Stomach (tissue), 9 donors: ENCODE data around the gene DCAF11. TPM values are rescaled to one million over a fixed set of nuclear protein-coding genes. Genes with fewer than 3 reads are reported as not detected.
A peak's percentile ranks its signal among the peaks of the same experiment; 100 is the strongest.

Experiments
- DNase-seq, 2 donors: peaks; one replicate each; pipeline versions ENCODE4 v3.0.0 to v3.0.0-alpha.2; 2013 to 2019
- H3K27ac ChIP-seq, 5 donors: fragments of 200-600 bp in 4 of 5; sonication (generic) in 4 of 5; one replicate each; pipeline ENCODE4 v1.5.1; 2013 to 2019; ENCODE audit warnings: mild to moderate bottlenecking in 1 of 5, moderate library complexity in 1 of 5
- H3K27me3 ChIP-seq, 3 donors: fragments of 200-600 bp; sonication (generic); one replicate each; pipeline ENCODE4 v1.5.1; 2017 to 2019; ENCODE audit warnings: mixed run types in 1 of 3
- H3K36me3 ChIP-seq, 4 donors: fragments of 200-600 bp; sonication (generic); 1 replicate in 3 of 4; 2 replicates in 1 of 4; pipeline ENCODE4 v1.5.1; 2016 to 2019
- H3K4me1 ChIP-seq, 4 donors: fragments of 200-600 bp; sonication (generic); one replicate each; pipeline ENCODE4 v1.5.1; 2016 to 2019
- H3K4me3 ChIP-seq, 4 donors: fragments of 200-600 bp; sonication (generic) in 3 of 4; one replicate each; pipeline ENCODE4 v1.5.1; 2016 to 2019; ENCODE audit warnings: mild to moderate bottlenecking in 1 of 4
- H3K9me3 ChIP-seq, 4 donors: fragments of 200-600 bp; sonication (generic); one replicate each; pipeline ENCODE4 v1.5.1; 2016 to 2019
- EP300 ChIP-seq: sonication (generic); formaldehyde crosslinking; IDR thresholded peaks from one replicate; pipeline ENCODE4 v1.6.1; 2017; ENCODE audit warnings: antibody characterized with exemption
- POLR2A ChIP-seq, 4 donors: fragments of 450-650 bp; IDR thresholded peaks; one replicate each; pipeline ENCODE4 v1.6.1; 2016; ENCODE audit warnings: antibody characterized with exemption in 4 of 4, control low read depth in 2 of 4, mild to moderate bottlenecking in 1 of 4, moderate library complexity in 1 of 4
- POLR2AphosphoS5 ChIP-seq, 3 donors: sonication (generic); formaldehyde crosslinking; IDR thresholded peaks; one replicate each; pipeline ENCODE4 v1.6.1; 2016; ENCODE audit warnings: antibody characterized with exemption in 3 of 3
- WGBS, 5 donors: extraction: QIAGEN DNeasy Blood & Tissue Kit in 3 of 5; methylation state at CpG; one replicate each; pipeline versions ENCODE4 v1.1.5 to v1.1.7; 2013 to 2018; 5-methylcytosine and 5-hydroxymethylcytosine counted together
- intact Hi-C: fragments of 100-400 bp; cut with DNase I; formaldehyde crosslinking; loops from one replicate; pipeline ENCODE4 v1.15.1; 2023; ENCODE audit warnings: low total_unique reads
- polyA plus RNA-seq, 3 donors: library from polyadenylated mRNA; stranded (reverse); fragments of 200-250 nt; gene quantifications; one replicate each; pipeline ENCODE4 v1.2.3, GENCODE V29; 2013
- total RNA-seq, 5 donors: library from RNA; depleted of rRNA; stranded (reverse); fragments of >200 nt; gene quantifications; one replicate each; pipeline versions ENCODE4 v1.1.0 to v1.2.3, GENCODE V29; 2014 to 2016
- TF ChIP-seq, protein P1 (sequence below), 7 experiments: fragments of 450-650 bp in 4 of 7; fragments of 200-600 bp in 3 of 7; sonication (generic) in 3 of 7; IDR thresholded peaks; one replicate each; pipeline ENCODE4 v1.5.1; 2016 to 2019; ENCODE audit warnings: antibody characterized with exemption in 7 of 7, control low read depth in 2 of 7, mild to moderate bottlenecking in 1 of 7
- donor health status: healthy with polysubstance abuse.
- donor health status: Bipolar disorder and iron deficiency.
- donor health status: healthy.

The DCAF11 gene
- total and polyA plus RNA-seq, 8 donors, result 27.7 to 396 (median 65.4) TPM

DNA sequence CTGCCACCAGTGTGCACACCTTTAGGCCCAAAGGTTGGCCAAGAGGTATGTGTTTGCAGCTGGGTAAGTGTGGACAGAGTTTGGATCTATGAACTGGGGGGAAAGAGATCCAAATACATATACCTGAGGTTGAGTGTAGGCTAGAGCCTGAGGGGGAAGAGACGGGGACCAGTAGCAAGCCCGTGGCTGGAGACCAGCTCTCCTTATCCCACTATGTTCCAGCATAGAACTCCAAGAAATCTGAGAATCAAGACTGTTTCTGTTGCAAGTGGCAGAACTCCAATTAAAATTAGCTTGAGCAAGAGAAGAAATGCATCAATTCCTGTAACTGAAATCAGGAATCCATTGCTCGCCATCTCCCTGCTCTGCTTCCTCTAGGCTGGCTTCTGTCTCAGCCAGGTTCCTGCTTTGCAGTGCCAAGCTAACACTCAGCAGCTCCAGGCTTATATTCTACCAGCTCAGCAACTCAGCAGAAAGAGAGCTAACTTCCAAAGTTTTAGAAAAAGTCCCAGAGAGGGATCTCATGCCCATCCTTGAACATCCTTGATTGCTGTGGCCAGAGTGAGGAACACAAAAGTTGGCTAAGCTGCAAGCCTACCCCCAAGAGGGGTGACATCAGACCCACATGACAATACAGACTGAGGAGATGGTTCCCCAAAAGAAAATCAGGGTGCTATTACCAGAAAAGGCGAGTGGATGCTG, 21.9 kb upstream of the DCAF11 start:
- intact Hi-C loops, result no loop called here
- no peaks in the 10 kb centered on the region for H3K27me3 ChIP-seq
- no peak overlapping the region for H3K4me3 ChIP-seq
- 66 to 74% (median 73%) methylated on average over 4 of the region's 4 CpGs for WGBS, 5 donors
- peaks cover 10 to 50% (median 35%) of the 10 kb centered on the region in 4 donors for H3K4me1 ChIP-seq
- no peaks in the 10 kb centered on the region for H3K9me3 ChIP-seq
- H3K27ac ChIP-seq, result peak overlapping the region; percentile 26 to 99 (median 95)
- TF ChIP-seq EP300 (no peak), POLR2A (IDR thresholded peaks at IDR 0.05) (no peak), POLR2AphosphoS5 (IDR thresholded peaks at IDR 0.05) (no peak)
- TF ChIP-seq, protein P1, sequence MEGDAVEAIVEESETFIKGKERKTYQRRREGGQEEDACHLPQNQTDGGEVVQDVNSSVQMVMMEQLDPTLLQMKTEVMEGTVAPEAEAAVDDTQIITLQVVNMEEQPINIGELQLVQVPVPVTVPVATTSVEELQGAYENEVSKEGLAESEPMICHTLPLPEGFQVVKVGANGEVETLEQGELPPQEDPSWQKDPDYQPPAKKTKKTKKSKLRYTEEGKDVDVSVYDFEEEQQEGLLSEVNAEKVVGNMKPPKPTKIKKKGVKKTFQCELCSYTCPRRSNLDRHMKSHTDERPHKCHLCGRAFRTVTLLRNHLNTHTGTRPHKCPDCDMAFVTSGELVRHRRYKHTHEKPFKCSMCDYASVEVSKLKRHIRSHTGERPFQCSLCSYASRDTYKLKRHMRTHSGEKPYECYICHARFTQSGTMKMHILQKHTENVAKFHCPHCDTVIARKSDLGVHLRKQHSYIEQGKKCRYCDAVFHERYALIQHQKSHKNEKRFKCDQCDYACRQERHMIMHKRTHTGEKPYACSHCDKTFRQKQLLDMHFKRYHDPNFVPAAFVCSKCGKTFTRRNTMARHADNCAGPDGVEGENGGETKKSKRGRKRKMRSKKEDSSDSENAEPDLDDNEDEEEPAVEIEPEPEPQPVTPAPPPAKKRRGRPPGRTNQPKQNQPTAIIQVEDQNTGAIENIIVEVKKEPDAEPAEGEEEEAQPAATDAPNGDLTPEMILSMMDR (IDR thresholded peaks at IDR 0.05), result no peak
- DNase-seq, result no peak
- H3K36me3 ChIP-seq, result no peaks in the 10 kb centered on the region

DNA sequence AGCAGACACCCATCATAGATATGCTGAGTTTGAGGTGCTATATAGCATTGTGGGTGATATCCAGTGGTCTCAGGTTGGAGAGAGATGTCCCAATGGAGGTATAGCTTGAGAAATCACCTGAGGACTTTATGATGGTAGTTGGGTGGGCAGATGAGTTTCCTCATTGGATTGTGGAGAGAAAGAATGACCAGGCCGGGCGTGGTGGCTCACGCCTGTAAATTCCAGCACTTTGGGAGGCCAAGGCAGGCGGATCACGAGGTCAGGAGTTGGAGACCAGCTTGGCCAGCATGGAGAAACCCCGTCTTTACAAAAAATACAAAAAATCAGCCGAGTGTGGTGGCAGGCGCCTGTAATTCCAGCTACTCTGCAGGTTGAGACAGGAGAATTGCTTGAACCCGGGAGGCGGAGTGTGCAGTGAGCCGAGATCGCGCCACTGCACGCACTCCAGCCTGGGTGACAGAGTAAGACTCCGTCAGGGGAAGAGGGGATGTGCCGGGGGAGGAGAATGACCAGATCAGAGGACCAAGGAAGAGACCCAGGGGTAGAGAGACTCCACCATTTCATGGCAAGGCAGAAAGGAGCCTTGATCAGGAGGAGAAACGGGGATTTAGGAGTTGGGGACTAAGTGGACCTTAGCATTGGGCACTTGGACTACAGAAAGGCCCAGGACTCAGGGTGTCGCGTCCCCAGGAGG, 21.2 kb upstream of the DCAF11 start:
- peak overlapping the region; percentile 70 to 85 (median 74) for H3K4me3 ChIP-seq
- no peak for TF ChIP-seq POLR2A (IDR thresholded peaks at IDR 0.05)
- TF ChIP-seq, protein P1 (IDR thresholded peaks at IDR 0.05), result no peak
- TF ChIP-seq POLR2AphosphoS5 (IDR thresholded peaks at IDR 0.05), result no peak
- WGBS, 5 donors, result 77 to 88% (median 83%) methylated on average over 19 of the region's 19 CpGs
- peak overlapping the region; percentile 94 to 99 (median 95) for H3K27ac ChIP-seq
- intact Hi-C loops, result no loop called here
- no peaks in the 10 kb centered on the region for H3K9me3 ChIP-seq
- DNase-seq, result no peak
- H3K36me3 ChIP-seq, result peaks cover 0 to 6% (median 6%) of the 10 kb centered on the region in 4 donors
- no peaks in the 10 kb centered on the region for H3K27me3 ChIP-seq
- H3K4me1 ChIP-seq, result peaks cover 10 to 50% (median 35%) of the 10 kb centered on the region in 4 donors

DNA sequence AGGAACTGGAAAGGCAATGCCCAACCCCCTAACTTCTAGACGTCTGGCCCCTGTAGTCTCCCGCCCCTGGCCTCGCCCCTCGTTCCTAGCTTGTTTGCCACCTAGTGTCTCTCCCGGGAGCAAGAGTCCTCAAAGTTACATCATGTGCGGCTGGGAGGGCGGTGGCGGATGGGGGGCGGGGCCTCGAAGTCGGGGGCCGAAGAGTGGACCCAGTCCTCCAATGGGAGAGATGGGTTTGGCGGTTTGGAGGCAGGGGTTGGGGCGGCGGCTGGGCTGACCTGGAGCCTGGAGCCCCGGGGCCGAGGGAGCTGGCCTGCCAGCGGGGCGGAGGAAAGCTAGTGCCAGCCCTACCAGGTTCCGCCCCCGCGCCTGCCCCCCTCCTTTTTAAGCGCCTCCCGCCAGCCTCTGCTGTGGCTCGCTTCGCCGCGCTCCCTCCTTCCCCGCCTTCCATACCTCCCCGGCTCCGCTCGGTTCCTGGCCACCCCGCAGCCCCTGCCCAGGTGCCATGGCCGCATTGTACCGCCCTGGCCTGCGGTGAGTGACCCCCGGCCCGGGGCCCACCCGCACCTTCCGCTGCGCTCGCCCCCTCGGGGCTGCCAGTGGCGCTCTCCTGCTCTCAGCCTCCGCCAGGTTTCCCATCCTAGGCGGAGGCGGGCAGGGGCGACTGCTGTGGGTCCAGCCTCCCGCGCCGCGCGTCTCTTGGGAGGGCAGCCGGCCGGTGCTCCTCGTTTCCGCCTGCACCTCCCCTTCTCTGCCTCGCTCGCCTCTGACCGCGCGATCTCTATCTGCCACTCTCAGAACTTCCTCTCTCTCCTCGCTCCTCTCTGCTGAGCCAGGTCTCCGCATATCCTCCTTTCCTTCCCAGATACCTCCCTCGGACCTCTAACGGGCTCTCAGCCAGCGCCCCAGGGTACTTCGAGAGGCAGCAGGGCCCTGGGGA, 20.4 kb upstream of the DCAF11 start, which contains the start of gene PCK2:
Gene PCK2 (plus strand): TSS at position 411 of the 940 bp plus-strand sequence. CDS start 95 bp downstream, at position 506.
- TF ChIP-seq POLR2A (IDR thresholded peaks at IDR 0.05) (peak in 1 of 4 donors; percentile 26), POLR2AphosphoS5 (IDR thresholded peaks at IDR 0.05) (peak in 2 of 3 donors; percentile 31 to 50), EP300 (no peak)
- TF ChIP-seq, protein P1 (IDR thresholded peaks at IDR 0.05), result peak in 1 of 7 experiments; percentile 8
- Histone ChIP-seq H3K27ac (peak within 1 kb of the TSS; percentile 94 to 99 (median 95)), H3K4me1 (peaks cover 10 to 54% (median 39%) of the 10 kb centered on the region in 4 donors), H3K36me3 (peaks cover 0 to 15% (median 14%) of the 10 kb centered on the region in 4 donors), H3K27me3 (no peaks in the 10 kb centered on the region), H3K9me3 (no peaks in the 10 kb centered on the region), H3K4me3 (peak within 1 kb of the TSS; percentile 70 to 85 (median 74))
- peak; percentile 94 to 96 for DNase-seq
- 0% methylated on average over 47 to 68 of the region's 68 CpGs for WGBS, 5 donors
- intact Hi-C loops, result no loop called here

DNA sequence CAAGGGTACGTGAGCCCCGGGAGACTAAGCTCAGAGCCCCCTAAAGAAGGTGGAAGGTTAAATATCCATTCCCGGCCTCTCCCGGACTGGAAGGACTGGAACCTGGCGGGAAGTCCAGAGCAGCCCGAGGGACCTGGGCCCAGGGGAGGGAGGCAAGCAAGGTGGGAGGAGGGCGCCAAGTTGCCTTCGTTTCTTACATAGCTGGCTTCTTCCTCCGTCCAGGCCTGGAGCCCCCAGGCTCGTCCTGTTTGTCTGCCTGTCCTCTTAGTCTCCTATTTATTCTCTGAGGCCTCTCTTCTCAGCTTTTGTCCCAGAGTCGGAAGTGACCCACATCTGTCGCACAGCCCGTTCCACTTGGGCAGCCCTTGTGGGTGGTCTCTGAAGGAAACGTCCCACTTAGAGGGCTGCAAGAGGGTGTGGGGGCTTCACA, 19.7 kb upstream of the DCAF11 start:
- intact Hi-C loops, result no loop called here
- TF ChIP-seq EP300 (no peak), POLR2A (IDR thresholded peaks at IDR 0.05) (no peak), POLR2AphosphoS5 (IDR thresholded peaks at IDR 0.05) (no peak)
- TF ChIP-seq, protein P1 (IDR thresholded peaks at IDR 0.05), result no peak
- WGBS, 5 donors, result 8 to 12% (median 10%) methylated on average over 14 of the region's 14 CpGs
- no peak for DNase-seq
- Histone ChIP-seq H3K36me3 (peaks cover 0 to 21% (median 20%) of the 10 kb centered on the region in 4 donors), H3K4me1 (peaks cover 10 to 57% (median 40%) of the 10 kb centered on the region in 4 donors), H3K4me3 (peak overlapping the region; percentile 70 to 85 (median 74)), H3K27ac (peak overlapping the region; percentile 94 to 99 (median 95)), H3K9me3 (no peaks in the 10 kb centered on the region), H3K27me3 (no peaks in the 10 kb centered on the region)
